ENCODE measurements around the gene ASIC1. TPM values are rescaled to one million over a fixed set of nuclear protein-coding genes. Genes with fewer than 3 reads are reported as not detected.

The ASIC1 gene
- total and polyA plus RNA-seq, 2 of the 13 experiments (the other 11 are each of a cell fraction or from before 2014, with no cell fraction given): 0.44 to 1.5 TPM

GRCh38 chr12:50082644-50083043, 25.2 kb downstream of the ASIC1 start (continued):
- TF ChIP-seq ZNF775 (CRISPR knock-in tag; IDR thresholded peaks at IDR 0.05; ENCODE audit: borderline replicate concordance) (no peak), ZNF234 (CRISPR knock-in tag; conservative IDR thresholded peaks at IDR 0.05) (no peak), ESRRA (CRISPR knock-in tag; IDR thresholded peaks at IDR 0.05; ENCODE audit: low read depth) (no peak), KAT8 (CRISPR knock-in tag; IDR thresholded peaks at IDR 0.05) (peak; percentile 68; the same call in 1 of the 2 replicates), DPF2 (CRISPR knock-in tag; IDR thresholded peaks at IDR 0.05; ENCODE audit: borderline replicate concordance, low read depth) (no peak), CEBPZ (IDR thresholded peaks at IDR 0.05; ENCODE audit: low read length) (no peak), ZBTB44 (CRISPR knock-in tag; IDR thresholded peaks at IDR 0.05) (no peak), SETDB1 (CRISPR knock-in tag; IDR thresholded peaks at IDR 0.05; ENCODE audit: borderline replicate concordance) (no peak), ZSCAN25 (CRISPR knock-in tag; IDR thresholded peaks at IDR 0.05) (peak; percentile 81), ZNF792 (CRISPR knock-in tag; IDR thresholded peaks at IDR 0.05) (peak; percentile 43; the same call in 1 of the 2 replicates), SNRNP70 (IDR thresholded peaks at IDR 0.05; ENCODE audit: low read depth, low read length) (no peak), ZNF563 (CRISPR knock-in tag; IDR thresholded peaks at IDR 0.05) (no peak), MAFG (CRISPR knock-in tag; IDR thresholded peaks at IDR 0.05) (no peak), MEIS2 (CRISPR knock-in tag; IDR thresholded peaks at IDR 0.05) (no peak), ZFP36L1 (CRISPR knock-in tag; IDR thresholded peaks at IDR 0.05) (peak; percentile 69; the same call in 1 of the 2 replicates), ZNF496 (CRISPR knock-in tag; IDR thresholded peaks at IDR 0.05; ENCODE audit: insufficient replicate concordance) (no peak), ZFP36L2 (CRISPR knock-in tag; IDR thresholded peaks at IDR 0.05) (no peak), SKIL (CRISPR knock-in tag; IDR thresholded peaks at IDR 0.05; ENCODE audit: borderline replicate concordance) (peak; percentile 74), ZBTB25 (CRISPR knock-in tag; IDR thresholded peaks at IDR 0.05) (0 out of 2 replicates have a peak, but pooled peaks have one; percentile 29), ZNF569 (CRISPR knock-in tag; IDR thresholded peaks at IDR 0.05; ENCODE audit: borderline replicate concordance) (no peak), ZSCAN9 (CRISPR knock-in tag; IDR thresholded peaks at IDR 0.05; ENCODE audit: borderline replicate concordance) (peak; percentile 56; the same call in 1 of the 2 replicates)
- TF ChIP-seq, protein P1, sequence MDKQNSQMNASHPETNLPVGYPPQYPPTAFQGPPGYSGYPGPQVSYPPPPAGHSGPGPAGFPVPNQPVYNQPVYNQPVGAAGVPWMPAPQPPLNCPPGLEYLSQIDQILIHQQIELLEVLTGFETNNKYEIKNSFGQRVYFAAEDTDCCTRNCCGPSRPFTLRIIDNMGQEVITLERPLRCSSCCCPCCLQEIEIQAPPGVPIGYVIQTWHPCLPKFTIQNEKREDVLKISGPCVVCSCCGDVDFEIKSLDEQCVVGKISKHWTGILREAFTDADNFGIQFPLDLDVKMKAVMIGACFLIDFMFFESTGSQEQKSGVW (CRISPR knock-in tag; IDR thresholded peaks at IDR 0.05; ENCODE audit: borderline replicate concordance): no peak

Measured in HepG2 (cell line).